IPS-15b (cell line): ENCODE measurements around the gene FAT1.
A peak's percentile ranks its signal among the peaks of the same experiment; 100 is the strongest.

Source experiments
- H3K27me3 ChIP-seq: one replicate; pipeline ENCODE4 v1.6.1; 2013; ENCODE audit warnings: low read length; ENCODE audit not compliant: control insufficient read depth, insufficient read depth
- H3K36me3 ChIP-seq: one replicate; pipeline ENCODE4 v1.6.1; 2013; ENCODE audit warnings: low read length; ENCODE audit not compliant: control insufficient read depth, insufficient read depth
- H3K4me1 ChIP-seq: one replicate; pipeline ENCODE4 v1.6.1; 2013; ENCODE audit warnings: mild to moderate bottlenecking, low read length; ENCODE audit not compliant: control insufficient read depth, insufficient read depth
- H3K4me3 ChIP-seq: one replicate; pipeline ENCODE4 v1.5.1; 2013; ENCODE audit warnings: low read depth, low read length
- H3K9ac ChIP-seq: one replicate; pipeline ENCODE4 v1.6.1; 2013; ENCODE audit warnings: low read depth, mild to moderate bottlenecking, low read length
- H3K9me3 ChIP-seq: one replicate; pipeline ENCODE4 v1.6.1; 2013; ENCODE audit warnings: mild to moderate bottlenecking, low read length; ENCODE audit not compliant: control insufficient read depth, insufficient read depth

The FAT1 gene

GRCh38 chr4:186689476-186689875 is 34.2 kb downstream of the FAT1 start:
- no peak overlapping the region for H3K9ac ChIP-seq
- H3K36me3 ChIP-seq = no peaks in the 10 kb centered on the region
- no peaks in the 10 kb centered on the region for H3K27me3 ChIP-seq
- no peaks in the 10 kb centered on the region for H3K9me3 ChIP-seq
- H3K4me3 ChIP-seq = no peak overlapping the region
- peaks cover 52% of the 10 kb centered on the region for H3K4me1 ChIP-seq

DNA sequence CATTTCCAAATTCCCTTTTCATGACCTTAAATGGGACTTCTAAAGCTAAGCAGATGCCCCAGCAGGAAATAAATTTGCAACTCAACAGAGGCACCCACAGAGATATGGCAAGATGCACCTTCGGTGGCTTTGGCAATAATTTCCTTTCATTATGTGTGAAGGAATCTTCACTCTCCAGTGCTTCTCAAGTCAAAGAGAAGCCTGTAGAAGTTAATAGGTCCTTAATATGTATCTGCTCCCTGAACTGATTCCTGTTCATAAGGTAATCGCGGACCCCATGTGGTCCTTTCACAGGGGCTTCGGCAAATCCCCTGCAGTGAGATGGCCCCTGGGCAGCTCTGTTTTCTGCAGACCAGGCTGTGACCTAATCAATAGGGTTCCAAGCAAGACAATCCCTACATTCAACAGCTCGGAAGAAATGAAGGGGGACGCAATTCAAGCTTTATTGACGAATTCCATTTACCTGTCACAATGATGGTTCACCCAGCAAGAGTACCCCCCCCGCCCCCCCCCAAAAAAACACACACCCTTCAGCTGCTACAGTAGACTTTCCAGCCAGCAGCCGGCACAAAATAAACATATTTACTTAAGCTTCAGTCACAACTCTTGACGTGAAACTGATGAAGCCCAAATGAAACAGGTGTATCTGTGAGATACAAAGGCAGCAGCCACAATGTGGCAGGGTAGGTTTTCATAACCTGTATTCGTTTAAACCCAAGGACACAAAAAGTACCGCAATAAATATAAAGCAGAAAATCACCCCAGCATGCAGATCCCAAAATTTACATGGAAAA is 35.3 kb downstream of the FAT1 start:
- Histone ChIP-seq H3K9me3 (no peaks in the 10 kb centered on the region), H3K9ac (no peak overlapping the region), H3K4me3 (peak overlapping the region; percentile 28), H3K36me3 (no peaks in the 10 kb centered on the region), H3K27me3 (no peaks in the 10 kb centered on the region), H3K4me1 (peaks cover 60% of the 10 kb centered on the region)

- Histone ChIP-seq H3K4me3 (peak overlapping the region; percentile 26), H3K27me3 (no peaks in the 10 kb centered on the region), H3K9me3 (no peaks in the 10 kb centered on the region), H3K9ac (no peak overlapping the region), H3K4me1 (peaks cover 60% of the 10 kb centered on the region), H3K36me3 (no peaks in the 10 kb centered on the region)
Observed at GRCh38 chr4:186687265-186687664, 36.4 kb downstream of the FAT1 start.

DNA sequence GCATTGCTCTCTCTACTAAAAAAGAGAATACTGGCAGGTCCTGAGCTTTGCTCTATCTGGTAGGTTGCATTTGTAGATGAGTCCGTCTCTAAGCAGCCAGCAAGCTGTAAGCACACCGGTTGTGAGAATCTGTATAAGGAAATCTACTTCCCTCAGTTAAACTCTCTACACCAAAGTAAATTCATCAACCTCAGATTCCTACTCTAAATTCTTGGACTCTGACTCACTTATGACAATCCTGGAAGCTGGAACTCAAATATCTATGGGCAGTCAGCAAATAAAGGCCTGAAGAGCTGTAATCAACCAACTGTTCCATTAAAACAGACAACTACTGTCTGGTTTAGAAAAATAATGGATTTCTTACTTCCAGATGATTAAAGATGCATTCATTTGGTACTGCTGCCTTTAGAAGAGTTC is 37.9 kb downstream of the FAT1 start:
- no peaks in the 10 kb centered on the region for H3K27me3 ChIP-seq
- H3K4me3 ChIP-seq = no peak overlapping the region
- no peak overlapping the region for H3K9ac ChIP-seq
- H3K4me1 ChIP-seq = peaks cover 60% of the 10 kb centered on the region
- H3K36me3 ChIP-seq = no peaks in the 10 kb centered on the region
- no peaks in the 10 kb centered on the region for H3K9me3 ChIP-seq

- H3K4me1 ChIP-seq = peaks cover 55% of the 10 kb centered on the region
- no peaks in the 10 kb centered on the region for H3K9me3 ChIP-seq
- no peak overlapping the region for H3K9ac ChIP-seq
- no peaks in the 10 kb centered on the region for H3K27me3 ChIP-seq
- H3K4me3 ChIP-seq = no peak overlapping the region
- no peaks in the 10 kb centered on the region for H3K36me3 ChIP-seq
Observed at GRCh38 chr4:186684889-186685309, 38.8 kb downstream of the FAT1 start.

DNA sequence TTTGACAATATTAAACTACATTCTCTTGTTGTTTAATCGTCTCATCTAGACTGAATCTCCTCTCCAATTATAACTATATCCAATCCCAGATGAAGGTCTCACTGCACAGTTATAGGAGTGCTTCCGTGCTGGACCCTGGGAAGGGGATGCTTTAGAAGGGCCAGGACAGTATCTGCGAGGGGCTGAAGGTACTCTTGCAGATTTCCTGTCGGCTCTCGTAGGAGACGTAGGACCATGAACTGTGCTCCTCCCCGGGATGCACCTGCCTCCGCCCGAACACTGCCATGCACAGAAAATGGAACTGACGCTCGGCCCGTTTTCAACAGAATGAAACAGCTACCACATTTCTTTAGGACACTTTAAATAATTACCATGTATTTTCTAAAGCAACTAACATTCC is 39.4 kb downstream of the FAT1 start:
- no peaks in the 10 kb centered on the region for H3K36me3 ChIP-seq
- H3K4me3 ChIP-seq = no peak overlapping the region
- H3K4me1 ChIP-seq = peaks cover 48% of the 10 kb centered on the region
- H3K9ac ChIP-seq = no peak overlapping the region
- no peaks in the 10 kb centered on the region for H3K27me3 ChIP-seq
- no peaks in the 10 kb centered on the region for H3K9me3 ChIP-seq

- H3K9me3 ChIP-seq = no peaks in the 10 kb centered on the region
- H3K4me3 ChIP-seq = no peak overlapping the region
- peaks cover 31% of the 10 kb centered on the region for H3K4me1 ChIP-seq
- H3K9ac ChIP-seq = no peak overlapping the region
- H3K27me3 ChIP-seq = no peaks in the 10 kb centered on the region
- H3K36me3 ChIP-seq = no peaks in the 10 kb centered on the region
Observed at GRCh38 chr4:186680641-186681040, 43.0 kb downstream of the FAT1 start.

GRCh38 chr4:186676531-186677161 is 47.0 kb downstream of the FAT1 start:
- Histone ChIP-seq H3K27me3 (no peaks in the 10 kb centered on the region), H3K36me3 (no peaks in the 10 kb centered on the region), H3K4me1 (peaks cover 11% of the 10 kb centered on the region), H3K9me3 (no peaks in the 10 kb centered on the region), H3K9ac (no peak overlapping the region), H3K4me3 (no peak overlapping the region)

- H3K9ac ChIP-seq = no peak overlapping the region
- no peaks in the 10 kb centered on the region for H3K9me3 ChIP-seq
- peaks cover 21% of the 10 kb centered on the region for H3K4me1 ChIP-seq
- no peaks in the 10 kb centered on the region for H3K36me3 ChIP-seq
- no peaks in the 10 kb centered on the region for H3K27me3 ChIP-seq
- no peak overlapping the region for H3K4me3 ChIP-seq
Observed at GRCh38 chr4:186669735-186670134, 53.9 kb downstream of the FAT1 start.

- Histone ChIP-seq H3K4me3 (peak overlapping the region; percentile 35), H3K4me1 (peaks cover 21% of the 10 kb centered on the region), H3K27me3 (no peaks in the 10 kb centered on the region), H3K9ac (no peak overlapping the region), H3K36me3 (no peaks in the 10 kb centered on the region), H3K9me3 (no peaks in the 10 kb centered on the region)
Observed at GRCh38 chr4:186669159-186669731, 54.4 kb downstream of the FAT1 start.

DNA sequence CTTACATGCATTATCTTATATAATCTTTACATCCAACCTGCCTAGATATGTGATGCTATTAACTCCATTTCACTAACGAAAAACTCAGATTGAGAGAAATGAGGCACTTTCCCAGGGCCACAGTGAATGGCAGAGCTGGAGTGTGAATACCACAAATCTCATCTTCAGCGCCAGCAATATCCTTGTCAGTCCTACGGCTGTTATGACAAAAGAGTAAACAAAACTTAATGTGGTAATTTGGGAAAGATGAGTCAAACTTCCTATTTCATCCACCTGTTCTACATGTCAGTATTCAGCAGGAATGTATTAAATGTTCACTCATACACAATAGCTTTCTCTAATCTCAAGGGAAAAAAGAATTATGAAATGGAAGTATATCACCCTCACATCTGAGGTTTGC is 56.9 kb downstream of the FAT1 start:
- H3K4me3 ChIP-seq = no peak overlapping the region
- no peak overlapping the region for H3K9ac ChIP-seq
- H3K4me1 ChIP-seq = peaks cover 21% of the 10 kb centered on the region
- no peaks in the 10 kb centered on the region for H3K36me3 ChIP-seq
- H3K27me3 ChIP-seq = no peaks in the 10 kb centered on the region
- no peaks in the 10 kb centered on the region for H3K9me3 ChIP-seq

- peaks cover 3% of the 10 kb centered on the region for H3K36me3 ChIP-seq
- H3K9me3 ChIP-seq = no peaks in the 10 kb centered on the region
- no peaks in the 10 kb centered on the region for H3K27me3 ChIP-seq
- H3K4me3 ChIP-seq = no peak overlapping the region
- peaks cover 21% of the 10 kb centered on the region for H3K4me1 ChIP-seq
- H3K9ac ChIP-seq = no peak overlapping the region
Observed at GRCh38 chr4:186666252-186666651, 57.4 kb downstream of the FAT1 start.
